K562 (cell line): ENCODE results near the gene PNPLA1. TPM values are rescaled to one million over a fixed set of nuclear protein-coding genes. Genes with fewer than 3 reads are reported as not detected.
A peak's percentile ranks its signal among the peaks of the same experiment; 100 is the strongest.

ENCODE experiments used
- ATAC-seq: fragments of 200-7000 bp; cut with Tn5 transposase; 3 replicates; pipeline ENCODE4 v1.9.1; 2020; ENCODE audit warnings: moderate library complexity
- BruUV-seq: library from RNA; stranded (reverse); fragments of 400-500 nt; replicated peaks from 2 replicates; lab custom pipeline; 2021; lab: Mats Ljungman, UMichigan
- CTCF ChIA-PET: fragments of 300-600 bp; formaldehyde crosslinking; extraction: SDS; loops from one replicate; lab custom pipeline; 2021; ENCODE audit warnings: low intra/inter-chr PET ratio; lab: Yijun Ruan, JAX
- POLR2A ChIA-PET: fragments of 300-600, 350-650 bp; sonication (Branson Sonifier 250); formaldehyde crosslinking; extraction: SDS; loops from one replicate; lab custom pipeline; 2021; ENCODE audit warnings: antibody characterized with exemption, inconsistent platforms; lab: Yijun Ruan, JAX
- DNase-seq, 4 experiments: peaks; one replicate each; pipeline versions ENCODE4 v3.0.0 to v3.0.0-alpha.2; 2011 to 2018; ENCODE audit warnings: low spot score in 3 of 4, mixed read lengths in 3 of 4; ENCODE audit errors: extremely low read depth in 1 of 4
- FAIRE-seq: peaks from 2 replicates; lab custom pipeline; 2011; peaks lifted over from hg19 to GRCh38; lab: Jason Lieb, UNC
- H2AFZ ChIP-seq: 2 replicates; pipeline ENCODE4 v1.6.0; 2011; ENCODE audit warnings: low read depth, low read length, control low read depth, inconsistent platforms
- H3K27ac ChIP-seq: fragments of 200-600 bp; 3 replicates; pipeline ENCODE4 v1.8.0; 2011; ENCODE audit warnings: low read depth, mild to moderate bottlenecking, control low read depth, inconsistent platforms, low read length, moderate library complexity, mixed read lengths; ENCODE audit errors: extremely low read depth
- H3K27me3 ChIP-seq, 2 experiments: fragments of 300-600 bp in 1 of 2; 2 replicates in 1 of 2; 3 replicates in 1 of 2; pipeline versions ENCODE4 v1.6.0 to v1.8.0; 2011; ENCODE audit warnings: inconsistent platforms in 2 of 2, low read length in 2 of 2, mild to moderate bottlenecking in 1 of 2, mixed read lengths in 1 of 2, moderate library complexity in 1 of 2; ENCODE audit not compliant: control insufficient read depth in 2 of 2, insufficient read depth in 2 of 2
- H3K36me3 ChIP-seq: fragments of 300-600 bp; 3 replicates; pipeline ENCODE4 v1.8.0; 2011; ENCODE audit warnings: mild to moderate bottlenecking, low read length, inconsistent platforms; ENCODE audit not compliant: control insufficient read depth, insufficient read depth
- H3K4me1 ChIP-seq, 2 experiments: fragments of 200-600 bp in 1 of 2; replicated peaks in 1 of 2; 2 replicates in 1 of 2; 3 replicates in 1 of 2; pipeline versions ENCODE4 v1.5.1 to v1.8.0; 2011; ENCODE audit warnings: inconsistent platforms in 2 of 2, low read length in 2 of 2, mild to moderate bottlenecking in 1 of 2, mixed read lengths in 1 of 2, moderate library complexity in 1 of 2; ENCODE audit not compliant: control insufficient read depth in 2 of 2, insufficient read depth in 2 of 2
- H3K4me2 ChIP-seq: 2 replicates; pipeline ENCODE4 v1.6.1; 2011; ENCODE audit warnings: low read length, control low read depth, inconsistent platforms, mixed read lengths; ENCODE audit not compliant: insufficient read depth
- H3K4me3 ChIP-seq: fragments of 200-600 bp; sonication (generic), shearing (Covaris generic); 2 replicates; pipeline ENCODE4 v1.5.1; 2016; ENCODE audit warnings: control low read depth, inconsistent platforms
- H3K79me2 ChIP-seq: fragments of 200-600 bp; 3 replicates; pipeline ENCODE4 v1.8.0; 2011; ENCODE audit warnings: low read length, inconsistent platforms; ENCODE audit not compliant: control insufficient read depth, insufficient read depth
- H3K9ac ChIP-seq, 2 experiments: 2 replicates each; pipeline versions ENCODE4 v1.6.0 to v1.6.1; 2011; ENCODE audit warnings: low read depth in 2 of 2, low read length in 2 of 2, control low read depth in 1 of 2, inconsistent platforms in 1 of 2, mild to moderate bottlenecking in 1 of 2, mixed read lengths in 1 of 2; ENCODE audit not compliant: insufficient read depth in 1 of 2
- H3K9me1 ChIP-seq: one replicate; pipeline ENCODE4 v1.6.0; 2011; ENCODE audit warnings: inconsistent platforms, mild to moderate bottlenecking, low read length, moderate library complexity; ENCODE audit not compliant: control insufficient read depth, insufficient read depth
- H3K9me3 ChIP-seq: replicated peaks from 2 replicates; pipeline ENCODE4 v1.5.1; 2011; ENCODE audit warnings: low read depth, low read length, inconsistent platforms; ENCODE audit not compliant: control insufficient read depth, insufficient read depth
- H4K20me1 ChIP-seq: replicated peaks from 2 replicates; pipeline ENCODE4 v1.6.1; 2011; ENCODE audit warnings: low read length, inconsistent platforms, mixed read lengths; ENCODE audit not compliant: control insufficient read depth, insufficient read depth
- BRF1 ChIP-seq: IDR thresholded peaks from 3 replicates; pipeline ENCODE4 v1.6.1; 2011; ENCODE audit warnings: borderline replicate concordance, mild to moderate bottlenecking; ENCODE audit not compliant: insufficient read length; ENCODE audit errors: extremely low read depth
- CREBBP ChIP-seq: IDR thresholded peaks from one replicate; pipeline ENCODE4 v1.6.1; 2012; ENCODE audit warnings: low read depth, mild to moderate bottlenecking, control low read depth, inconsistent platforms, low read length
- SMC3 ChIP-seq: conservative IDR thresholded peaks from 2 replicates; pipeline ENCODE4 v1.6.1; 2011; ENCODE audit warnings: low read depth, low read length, improper control_type of control experiment; ENCODE audit not compliant: insufficient read depth
- TAF1 ChIP-seq: IDR thresholded peaks from 2 replicates; pipeline ENCODE4 v1.6.1; 2011; ENCODE audit warnings: mild to moderate bottlenecking, low read length, moderate library complexity; ENCODE audit not compliant: insufficient read depth, control insufficient read depth, severe bottlenecking; ENCODE audit errors: extremely low read depth
- WGBS: fragments of 100-300 bp; shearing (Covaris generic); methylation state at CpG from one replicate; pipeline ENCODE4 v1.1.6; 2016; ENCODE audit warnings: low coverage, mixed read lengths; ENCODE audit not compliant: insufficient coverage; ENCODE audit errors: missing lambda C conversion rate; 5-methylcytosine and 5-hydroxymethylcytosine counted together
- in situ Hi-C: fragments of 300-500 bp; cut with MboI; formaldehyde crosslinking; loops from 4 replicates; pipeline ENCODE4 v1.15.0; 2018; ENCODE audit warnings: inconsistent platforms, mixed read lengths
- intact Hi-C: fragments of 100-400 bp; cut with micrococcal nuclease; formaldehyde crosslinking; loops from 2 replicates; pipeline ENCODE4 v1.14.2; 2022
- polyA plus RNA-seq, 8 experiments: library from polyadenylated mRNA; depleted of rRNA in 4 of 8; stranded (reverse) in 5 of 8; unstranded in 3 of 8; fragments of >200 nt; fragmentation: Nextera tagmentation in 2 of 8; fragmentation: Illumina TruSeq in 1 of 8; extraction: Ambion mirVana in 2 of 8; extraction: Trizol in 1 of 8; gene quantifications; 2 replicates each; pipeline versions ENCODE4 v1.2.1 to v1.2.3, GENCODE V29; 2011 to 2014; ENCODE audit warnings: inconsistent platforms in 1 of 8, missing spikeins in 1 of 8
- total RNA-seq, 7 experiments: library from RNA; depleted of rRNA in 6 of 7; stranded (reverse); fragments of >200 nt in 6 of 7; fragmentation: Illumina TruSeq in 2 of 7; extraction: Trizol in 2 of 7; gene quantifications; 2 replicates each; pipeline versions ENCODE4 v1.2.1 to v1.2.3, GENCODE V29; 2011 to 2021; ENCODE audit warnings: low replicate concordance in 1 of 7

PNPLA1 gene
- total and polyA plus RNA-seq, 9 of the 15 experiments (the other 6 are each of a cell fraction or from before 2014, with no cell fraction given): 0.04 to 0.27 (median 0.13) TPM; not detected in 2

DNA sequence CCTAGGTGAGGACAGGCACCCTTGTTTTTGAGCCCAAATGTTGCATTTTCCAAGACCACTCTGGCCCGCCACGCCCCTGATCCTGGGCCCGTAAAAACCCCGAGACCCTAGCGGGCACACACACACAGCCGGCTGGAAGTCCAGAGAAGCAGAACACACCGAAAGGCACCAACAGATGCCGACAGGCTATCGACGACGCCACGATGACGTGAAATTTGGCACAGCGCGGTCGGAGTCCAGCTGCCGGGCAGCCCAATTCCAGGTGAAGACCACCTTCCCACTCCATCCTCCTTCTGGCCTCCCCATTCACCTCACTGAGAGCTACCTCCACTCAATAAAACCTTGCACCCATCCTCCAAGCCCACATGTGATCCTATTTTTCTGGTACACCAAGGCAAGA, 34.0 kb upstream of the PNPLA1 start:
- in situ Hi-C loops: no loop called here
- Histone ChIP-seq H3K27ac (no peak overlapping the region), H3K4me2 (no peak overlapping the region), H3K79me2 (no peaks in the 10 kb centered on the region), H2AFZ (no peak overlapping the region), H3K4me1 (no peaks in the 10 kb centered on the region; a peak in 1 of 5 replicates), H3K36me3 (peaks cover 3% of the 10 kb centered on the region; the same call in 1 of the 3 replicates), H3K4me3 (no peak overlapping the region), H4K20me1 (no peaks in the 10 kb centered on the region), H3K9me3 (no peaks in the 10 kb centered on the region), H3K27me3 (peaks cover 0 to 7% of the 10 kb centered on the region in 2 experiments; a peak in 1 of 5 replicates), H3K9me1 (no peaks in the 10 kb centered on the region), H3K9ac (peak overlapping the region in 1 of 2 experiments; percentile 23; a peak in 1 of 4 replicates)
- CTCF ChIA-PET: no interaction called here
- WGBS: 68% methylated on average over 17 of the region's 17 CpGs
- intact Hi-C loops: no loop called here
- POLR2A ChIA-PET: interaction anchor here (0.6 to 0.8 kb wide), 2 partner anchors 31 to 83 kb away, joined by 3 read pairs; no protein-coding TSS in a partner anchor
- no peak for ATAC-seq
- DNase-seq: no peak
- BruUV-seq: no TSS peak
- FAIRE-seq: no peak
- TF ChIP-seq SMC3 (no peak), BRF1 (no peak)

DNA sequence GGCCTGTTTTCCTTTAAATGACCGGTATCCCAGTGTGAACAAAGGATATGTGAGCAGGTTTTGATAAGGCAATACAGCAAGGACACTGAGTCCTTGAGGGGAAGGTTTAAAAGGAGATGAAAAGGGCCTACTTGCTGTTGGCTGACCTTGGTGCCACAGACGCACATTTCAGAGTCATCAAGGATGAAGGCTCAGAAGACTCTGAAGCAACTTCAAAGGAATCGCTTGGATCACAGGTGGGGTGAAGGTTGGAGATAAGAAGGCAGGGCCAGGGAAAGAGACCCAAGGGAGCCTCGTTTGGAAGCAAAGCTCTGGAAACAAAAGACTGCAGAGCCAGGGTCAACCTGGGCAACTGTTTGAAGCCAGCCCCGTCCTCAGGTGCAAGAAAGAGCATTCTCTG, 30.1 kb upstream of the PNPLA1 start:
- BruUV-seq: no TSS peak
- H3K36me3 ChIP-seq: no peaks in the 10 kb centered on the region
- FAIRE-seq: peak; percentile 37

More for the DNA sequence above, 30.1 kb upstream of the PNPLA1 start:
- no peak overlapping the region for H2AFZ ChIP-seq
- no peak overlapping the region for H3K4me3 ChIP-seq
- H3K27ac ChIP-seq: no peak overlapping the region
- WGBS: 9% methylated on average over 5 of the region's 5 CpGs
- POLR2A ChIA-PET: no interaction called here
- CTCF ChIA-PET: no interaction called here
- no peaks in the 10 kb centered on the region for H4K20me1 ChIP-seq
- no peak for DNase-seq
- in situ Hi-C loops: no loop called here
- peak overlapping the region in 1 of 2 experiments; percentile 80; a peak in 2 of 4 replicates for H3K9ac ChIP-seq
- TF ChIP-seq TAF1: no peak
- TF ChIP-seq CREBBP: no peak
- no peaks in the 10 kb centered on the region for H3K79me2 ChIP-seq
- H3K27me3 ChIP-seq: peaks cover 16 to 22% of the 10 kb centered on the region in 2 experiments
- no peak for ATAC-seq
- H3K4me1 ChIP-seq: peaks cover 0 to 7% of the 10 kb centered on the region in 2 experiments; a peak in 1 of 5 replicates
- H3K9me3 ChIP-seq: no peaks in the 10 kb centered on the region
- intact Hi-C loops: no loop called here
- H3K9me1 ChIP-seq: no peaks in the 10 kb centered on the region
- H3K4me2 ChIP-seq: no peak overlapping the region
